K562 (cell line): Measurements from ENCODE around the gene LACTBL1. TPM values are rescaled to one million over a fixed set of nuclear protein-coding genes. Genes with fewer than 3 reads are reported as not detected.

ENCODE experiments used
- AFF4 ChIP-seq: sonication (generic); formaldehyde crosslinking; IDR thresholded peaks from 2 replicates; pipeline ENCODE4 v1.8.0; 2023; ENCODE audit warnings: mild to moderate bottlenecking, missing genetic modification reagents
- ELF4 ChIP-seq: fragments of 450-650 bp; formaldehyde crosslinking; IDR thresholded peaks from 2 replicates; pipeline ENCODE4 v1.4.0; 2022; ENCODE audit warnings: missing genetic modification characterization
- GABPB2 ChIP-seq: fragments of 250-450 bp; sonication (Bioruptor Pico); conservative IDR thresholded peaks from 2 replicates; pipeline ENCODE4 v1.5.1; 2021; ENCODE audit warnings: mild to moderate bottlenecking
- GTF2F1 ChIP-seq: IDR thresholded peaks from 2 replicates; pipeline ENCODE4 v1.6.1; 2011; ENCODE audit warnings: low read depth, low read length, improper control_type of control experiment
- KAT8 ChIP-seq: fragments of 450-650 bp; IDR thresholded peaks from 2 replicates; pipeline ENCODE4 v1.6.1; 2016; ENCODE audit warnings: low read depth, mild to moderate bottlenecking
- PHB ChIP-seq: fragments of 250-450 bp; sonication (Bioruptor Pico); IDR thresholded peaks from 2 replicates; pipeline ENCODE4 v1.5.0; 2021
- PHF8 ChIP-seq: fragments of 200-600 bp; sonication (generic); IDR thresholded peaks from 2 replicates; pipeline ENCODE4 v1.6.1; 2012; ENCODE audit warnings: mixed run types, mild to moderate bottlenecking, inconsistent platforms, low read length, moderate library complexity, borderline replicate concordance
- ZBTB1 ChIP-seq: sonication (generic); formaldehyde crosslinking; IDR thresholded peaks from 2 replicates; pipeline ENCODE4 v1.8.1; 2023; ENCODE audit warnings: missing genetic modification reagents, low read depth, mild to moderate bottlenecking, borderline replicate concordance
- ZFPM2 ChIP-seq: fragments of 250-450 bp; sonication (Bioruptor Pico); IDR thresholded peaks from 2 replicates; pipeline ENCODE4 v1.5.1; 2022; ENCODE audit warnings: mild to moderate bottlenecking
- ZNF280A ChIP-seq: fragments of 450-650 bp; IDR thresholded peaks from 2 replicates; pipeline ENCODE4 v1.6.1; 2018; ENCODE audit warnings: mild to moderate bottlenecking, low read depth; ENCODE audit not compliant: partially characterized antibody
- ZNF282 ChIP-seq: sonication (generic); formaldehyde crosslinking; IDR thresholded peaks from 2 replicates; pipeline ENCODE4 v1.8.1; 2023; ENCODE audit warnings: missing genetic modification reagents
- polyA plus RNA-seq, 8 experiments: library from polyadenylated mRNA; depleted of rRNA in 4 of 8; stranded (reverse) in 5 of 8; unstranded in 3 of 8; fragments of >200 nt; fragmentation: Nextera tagmentation in 2 of 8; fragmentation: Illumina TruSeq in 1 of 8; extraction: Ambion mirVana in 2 of 8; extraction: Trizol in 1 of 8; gene quantifications; 2 replicates each; pipeline versions ENCODE4 v1.2.1 to v1.2.3, GENCODE V29; 2011 to 2014; ENCODE audit warnings: inconsistent platforms in 1 of 8, missing spikeins in 1 of 8
- total RNA-seq, 7 experiments: library from RNA; depleted of rRNA in 6 of 7; stranded (reverse); fragments of >200 nt in 6 of 7; fragmentation: Illumina TruSeq in 2 of 7; extraction: Trizol in 2 of 7; gene quantifications; 2 replicates each; pipeline versions ENCODE4 v1.2.1 to v1.2.3, GENCODE V29; 2011 to 2021; ENCODE audit warnings: low replicate concordance in 1 of 7
- TF ChIP-seq, protein P1 (sequence below), 2 experiments: fragments of 450-650 bp; formaldehyde crosslinking in 1 of 2; IDR thresholded peaks; 2 replicates each; pipeline versions ENCODE4 v1.4.0 to v1.6.1; 2014 to 2020; ENCODE audit warnings: mild to moderate bottlenecking in 2 of 2, borderline replicate concordance in 1 of 2, low read depth in 1 of 2

LACTBL1 gene
- total and polyA plus RNA-seq, 9 of the 15 experiments (the other 6 are each of a cell fraction or from before 2014, with no cell fraction given): not detected

DNA sequence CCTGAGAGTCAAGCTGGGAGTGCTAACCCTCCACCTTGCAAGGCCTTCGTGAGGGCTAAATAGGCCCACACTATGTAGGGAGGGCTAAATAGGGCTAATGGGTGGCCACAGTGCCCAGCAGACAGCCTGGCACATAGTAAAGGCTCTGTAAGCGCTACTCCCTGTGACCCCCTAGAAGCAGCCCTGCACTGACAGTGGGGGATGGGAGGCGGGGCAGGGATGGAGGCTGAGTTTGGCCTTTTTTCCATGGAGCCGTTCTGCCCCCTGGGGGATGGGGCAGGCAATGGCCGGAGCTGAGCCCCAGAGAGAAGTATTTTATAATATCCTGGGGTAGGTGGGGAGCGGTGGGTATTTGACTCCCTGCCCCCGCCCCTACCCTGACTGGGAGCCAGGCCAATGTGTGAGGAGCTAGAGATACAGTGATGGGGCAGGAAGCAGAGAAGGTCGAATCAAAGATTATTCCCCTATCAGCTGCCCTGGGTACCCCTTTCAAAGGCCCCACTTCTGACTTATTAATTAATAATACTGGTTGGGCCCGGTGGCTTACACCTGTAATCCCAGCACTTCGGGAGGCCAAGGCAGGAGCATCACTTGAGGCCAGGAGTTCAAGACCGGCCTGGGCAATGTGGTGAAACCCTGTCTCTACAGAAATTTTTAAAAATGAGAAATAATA lies 42.3 kb downstream of the LACTBL1 start (continued):
- TF ChIP-seq AFF4 (CRISPR knock-in tag) (no peak), ELF4 (CRISPR knock-in tag) (no peak), KAT8 (no peak), ZFPM2 (CRISPR knock-in tag) (no peak), ZNF280A (no peak), ZBTB1 (CRISPR knock-in tag) (no peak), ZNF282 (CRISPR knock-in tag) (0 out of 2 replicates have a peak, but pooled peaks have one; percentile 26), GTF2F1 (no peak), PHF8 (no peak), PHB (CRISPR knock-in tag) (no peak), GABPB2 (CRISPR knock-in tag) (no peak)
- TF ChIP-seq, protein P1, sequence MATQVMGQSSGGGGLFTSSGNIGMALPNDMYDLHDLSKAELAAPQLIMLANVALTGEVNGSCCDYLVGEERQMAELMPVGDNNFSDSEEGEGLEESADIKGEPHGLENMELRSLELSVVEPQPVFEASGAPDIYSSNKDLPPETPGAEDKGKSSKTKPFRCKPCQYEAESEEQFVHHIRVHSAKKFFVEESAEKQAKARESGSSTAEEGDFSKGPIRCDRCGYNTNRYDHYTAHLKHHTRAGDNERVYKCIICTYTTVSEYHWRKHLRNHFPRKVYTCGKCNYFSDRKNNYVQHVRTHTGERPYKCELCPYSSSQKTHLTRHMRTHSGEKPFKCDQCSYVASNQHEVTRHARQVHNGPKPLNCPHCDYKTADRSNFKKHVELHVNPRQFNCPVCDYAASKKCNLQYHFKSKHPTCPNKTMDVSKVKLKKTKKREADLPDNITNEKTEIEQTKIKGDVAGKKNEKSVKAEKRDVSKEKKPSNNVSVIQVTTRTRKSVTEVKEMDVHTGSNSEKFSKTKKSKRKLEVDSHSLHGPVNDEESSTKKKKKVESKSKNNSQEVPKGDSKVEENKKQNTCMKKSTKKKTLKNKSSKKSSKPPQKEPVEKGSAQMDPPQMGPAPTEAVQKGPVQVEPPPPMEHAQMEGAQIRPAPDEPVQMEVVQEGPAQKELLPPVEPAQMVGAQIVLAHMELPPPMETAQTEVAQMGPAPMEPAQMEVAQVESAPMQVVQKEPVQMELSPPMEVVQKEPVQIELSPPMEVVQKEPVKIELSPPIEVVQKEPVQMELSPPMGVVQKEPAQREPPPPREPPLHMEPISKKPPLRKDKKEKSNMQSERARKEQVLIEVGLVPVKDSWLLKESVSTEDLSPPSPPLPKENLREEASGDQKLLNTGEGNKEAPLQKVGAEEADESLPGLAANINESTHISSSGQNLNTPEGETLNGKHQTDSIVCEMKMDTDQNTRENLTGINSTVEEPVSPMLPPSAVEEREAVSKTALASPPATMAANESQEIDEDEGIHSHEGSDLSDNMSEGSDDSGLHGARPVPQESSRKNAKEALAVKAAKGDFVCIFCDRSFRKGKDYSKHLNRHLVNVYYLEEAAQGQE (IDR thresholded peaks at IDR 0.05; ENCODE audit: borderline replicate concordance): peak; percentile 73
- TF ChIP-seq, protein P1 (CRISPR knock-in tag; IDR thresholded peaks at IDR 0.05; ENCODE audit: low read depth): no peak
